Measurements from ENCODE around the gene IMP3.

The IMP3 gene

DNA sequence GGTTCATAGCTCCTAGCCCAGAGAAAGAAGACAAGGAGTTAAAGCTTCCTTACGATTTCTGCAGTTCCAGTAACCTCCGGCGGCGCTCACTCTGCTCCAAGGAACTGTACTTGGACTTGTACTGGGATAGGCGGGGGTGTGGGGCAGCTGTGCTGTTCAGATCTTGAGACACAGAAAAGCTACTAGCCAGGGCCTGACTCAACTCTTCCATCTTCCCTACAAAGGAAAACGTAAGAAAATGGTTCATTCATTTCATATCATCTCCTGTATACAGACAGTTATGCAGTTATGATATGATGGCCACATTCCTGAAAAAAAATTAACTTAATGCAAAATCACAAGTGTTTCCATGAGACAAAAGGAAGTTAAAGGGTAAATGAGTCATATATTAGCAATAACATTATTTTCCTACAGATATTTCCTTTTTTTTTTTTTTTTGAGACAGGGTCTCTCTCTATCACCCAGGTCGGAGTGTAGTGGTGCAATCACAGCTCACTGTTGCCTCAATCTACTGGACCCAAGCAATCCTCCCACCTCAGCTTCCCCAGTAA lies 19.1 kb downstream of the IMP3 start:
- no peak for DNase-seq (ENCODE audit: low read depth)

DNA sequence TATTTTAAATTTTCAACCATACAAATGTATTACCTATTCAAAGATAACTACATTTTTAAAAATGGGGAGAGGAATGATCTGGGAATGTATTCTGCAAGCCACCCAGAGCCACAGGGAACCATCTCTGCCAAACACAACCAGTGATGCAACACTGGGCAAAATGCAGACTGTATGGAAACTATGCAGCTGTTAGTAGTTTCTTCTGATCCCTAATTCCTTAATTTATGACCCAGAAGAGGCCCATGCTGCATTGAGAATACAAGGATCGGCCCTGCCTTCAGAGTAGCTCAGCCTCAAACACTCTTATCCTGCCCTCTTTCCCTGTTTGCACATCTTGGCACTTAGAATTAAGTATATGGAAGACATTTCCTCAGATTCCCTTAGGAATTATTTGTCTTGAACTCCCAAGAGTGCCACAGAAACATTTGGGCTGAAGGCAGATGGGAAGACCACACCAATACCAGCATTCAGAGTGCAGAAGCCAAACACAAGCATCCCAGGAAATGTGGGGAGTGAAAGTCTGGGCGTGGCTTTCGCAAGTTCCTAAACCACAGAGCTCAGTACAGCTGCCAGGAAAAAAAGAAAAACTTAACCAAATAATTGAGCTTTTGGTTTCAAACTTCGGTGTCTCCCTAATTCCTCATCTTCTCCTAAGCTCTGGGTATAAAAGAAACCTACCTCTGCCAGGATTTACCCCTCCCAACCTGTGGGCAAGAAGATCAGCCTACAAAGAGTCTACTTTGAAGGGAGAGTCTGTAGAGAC lies 19.8 kb downstream of the IMP3 start:
- DNase-seq (ENCODE audit: low read depth) = no peak

DNA sequence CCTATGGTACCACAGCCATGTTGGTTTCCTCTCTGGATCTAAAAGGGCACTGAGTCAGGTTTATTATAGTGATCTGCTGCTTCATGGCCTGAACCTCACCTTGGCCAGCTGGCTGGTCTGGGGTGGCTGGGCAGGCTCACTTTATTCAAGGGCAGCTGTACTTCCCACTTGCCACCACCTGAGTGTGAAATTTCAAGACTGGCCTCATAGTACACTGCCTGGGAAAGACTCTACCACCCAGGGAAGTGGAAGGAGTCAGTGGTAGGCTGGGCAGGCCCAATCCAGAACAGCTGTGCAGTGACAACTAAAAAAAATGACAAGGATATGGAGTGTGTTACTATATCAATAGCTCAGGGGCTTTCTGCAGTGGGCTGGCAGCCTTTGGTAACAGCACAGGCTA lies 23.3 kb downstream of the IMP3 start:
- no peak for DNase-seq (ENCODE audit: low read depth)

DNA sequence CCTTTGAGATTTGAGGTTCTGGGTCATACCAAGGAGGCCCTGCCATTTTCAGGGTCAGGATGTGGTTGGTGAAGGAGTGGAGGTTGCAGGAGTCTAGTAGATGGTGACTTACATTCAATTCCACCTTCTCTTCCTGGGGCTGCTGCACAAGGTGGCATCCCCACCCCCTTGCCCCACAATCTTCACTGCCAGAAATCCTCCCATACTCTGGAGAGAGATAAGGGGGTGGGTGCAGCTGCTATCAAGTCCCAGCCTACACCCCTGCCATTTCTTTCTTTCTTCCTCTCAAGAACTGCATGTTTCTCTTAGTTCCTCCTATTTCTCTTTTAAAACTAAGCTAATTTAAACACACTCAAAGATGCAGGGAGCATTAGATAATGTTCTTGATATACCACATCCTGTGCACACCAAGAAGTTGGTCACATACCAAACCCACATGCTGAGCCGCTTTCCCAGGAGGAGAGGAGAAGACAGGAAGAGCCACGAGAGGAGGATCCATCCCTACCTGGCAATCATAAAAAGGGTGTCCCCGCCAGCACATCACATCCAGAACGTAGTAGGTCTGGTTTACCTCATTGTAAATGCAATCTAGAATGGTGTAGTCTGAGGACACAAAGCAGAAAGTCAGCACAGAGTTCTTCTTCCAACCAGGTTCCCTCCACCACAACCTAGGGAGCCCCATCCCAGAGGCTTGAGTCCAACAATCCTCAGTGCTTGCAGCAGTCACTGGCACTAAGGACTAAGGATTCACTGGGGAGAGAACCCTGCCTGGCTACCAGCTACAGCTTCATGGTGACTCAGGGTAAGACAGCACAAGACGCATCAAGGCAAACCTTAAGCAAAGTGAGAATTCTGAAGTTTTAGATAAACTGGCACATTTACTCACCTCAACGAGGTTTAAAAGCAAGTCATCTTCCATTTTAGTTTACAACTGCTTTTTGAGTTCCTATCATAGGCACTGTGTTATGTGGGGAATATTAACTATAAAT lies 33.0 kb downstream of the IMP3 start:
- no peak for DNase-seq (ENCODE audit: low read depth)

DNA sequence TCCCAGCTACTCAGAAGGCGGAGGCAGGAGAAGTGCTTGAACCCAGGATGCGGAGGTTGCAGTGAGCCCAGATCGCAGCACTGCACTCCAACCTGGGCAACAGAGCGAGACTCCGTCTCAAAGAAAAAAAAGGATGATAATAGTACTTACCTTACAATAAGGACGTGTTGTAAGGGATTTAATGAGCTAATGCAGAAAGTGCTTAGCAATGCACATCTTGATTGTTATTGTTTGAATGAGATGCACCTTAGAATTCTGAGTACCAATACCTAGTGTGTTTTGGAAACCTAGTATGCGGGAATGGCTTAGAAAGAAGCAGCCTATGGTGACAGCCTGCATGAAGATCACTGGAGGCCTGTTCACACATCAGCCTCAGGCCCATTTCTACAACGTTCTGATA lies 34.0 kb downstream of the IMP3 start:
- DNase-seq (ENCODE audit: low read depth) = no peak

DNA sequence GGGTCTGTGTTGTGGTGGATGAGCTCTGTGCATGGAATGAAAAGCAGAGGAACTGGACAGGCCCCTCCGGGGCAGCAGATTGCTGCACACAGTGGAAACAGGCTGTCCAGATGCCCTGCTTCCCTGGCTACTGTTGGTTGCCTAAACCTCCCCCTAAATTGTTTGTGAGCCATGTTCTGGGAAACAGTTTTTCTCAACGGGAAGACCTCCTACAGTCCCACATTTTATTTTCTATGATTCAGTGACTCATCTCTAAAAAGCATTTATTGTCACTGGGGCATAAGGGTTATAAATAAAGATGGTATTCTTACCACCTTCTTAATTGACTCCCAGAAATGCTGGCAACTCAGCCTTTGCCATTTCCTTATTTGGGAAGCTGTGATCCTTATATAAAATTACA lies 40.6 kb downstream of the IMP3 start:
- DNase-seq (ENCODE audit: low read depth) = no peak

DNA sequence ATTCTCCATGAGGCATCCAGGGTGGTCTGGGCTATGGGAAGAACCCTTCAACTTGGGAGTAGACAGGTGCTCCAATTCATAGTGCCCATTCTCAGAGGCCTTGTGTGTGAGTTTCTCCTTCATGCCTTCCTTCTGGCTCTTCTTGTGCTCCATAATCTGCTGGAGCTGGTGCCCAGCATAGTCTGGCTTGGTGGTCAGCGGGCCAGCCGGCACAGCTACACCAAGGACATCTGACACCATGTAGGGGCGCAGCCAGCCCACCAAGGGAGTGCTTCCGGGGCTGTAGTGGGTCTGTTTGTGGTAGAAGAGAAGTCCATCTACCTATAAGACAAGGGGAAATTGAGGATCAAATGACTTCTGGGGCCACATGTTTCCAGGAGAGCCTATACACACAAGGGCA lies 41.7 kb downstream of the IMP3 start:
- DNase-seq (ENCODE audit: low read depth) = no peak

DNA sequence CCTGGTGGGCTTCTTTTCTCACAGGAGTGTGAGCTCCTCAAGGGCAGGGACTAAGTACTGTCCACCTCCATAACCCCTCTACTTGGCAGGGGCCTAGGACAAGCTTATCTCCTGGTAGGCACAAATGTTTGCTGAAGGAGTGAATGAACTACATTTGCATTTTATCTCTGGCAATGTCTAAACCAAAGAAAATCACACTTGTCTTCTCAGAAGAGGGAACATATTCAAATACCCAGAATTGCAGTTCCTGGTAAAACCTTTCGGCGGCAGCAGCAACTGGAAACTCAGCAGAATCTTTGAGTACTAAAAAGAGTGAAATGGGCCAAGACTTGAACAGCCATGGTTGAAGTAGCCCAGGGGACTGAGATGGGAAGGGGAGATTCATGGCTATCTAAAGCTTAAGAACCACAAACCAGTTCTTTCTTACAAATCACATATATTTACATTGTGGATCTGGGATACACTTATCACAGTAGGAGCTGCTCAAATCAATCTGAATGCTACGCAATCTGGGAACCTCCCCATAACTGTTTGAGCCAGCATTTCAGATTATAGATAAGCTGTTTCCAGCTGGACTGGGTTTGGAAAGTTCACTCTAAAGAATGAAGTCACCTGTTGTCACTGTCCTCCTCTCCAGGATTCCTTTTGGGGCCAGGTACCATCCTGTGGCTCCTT lies 42.2 kb downstream of the IMP3 start:
- DNase-seq (ENCODE audit: low read depth) = no peak

DNA sequence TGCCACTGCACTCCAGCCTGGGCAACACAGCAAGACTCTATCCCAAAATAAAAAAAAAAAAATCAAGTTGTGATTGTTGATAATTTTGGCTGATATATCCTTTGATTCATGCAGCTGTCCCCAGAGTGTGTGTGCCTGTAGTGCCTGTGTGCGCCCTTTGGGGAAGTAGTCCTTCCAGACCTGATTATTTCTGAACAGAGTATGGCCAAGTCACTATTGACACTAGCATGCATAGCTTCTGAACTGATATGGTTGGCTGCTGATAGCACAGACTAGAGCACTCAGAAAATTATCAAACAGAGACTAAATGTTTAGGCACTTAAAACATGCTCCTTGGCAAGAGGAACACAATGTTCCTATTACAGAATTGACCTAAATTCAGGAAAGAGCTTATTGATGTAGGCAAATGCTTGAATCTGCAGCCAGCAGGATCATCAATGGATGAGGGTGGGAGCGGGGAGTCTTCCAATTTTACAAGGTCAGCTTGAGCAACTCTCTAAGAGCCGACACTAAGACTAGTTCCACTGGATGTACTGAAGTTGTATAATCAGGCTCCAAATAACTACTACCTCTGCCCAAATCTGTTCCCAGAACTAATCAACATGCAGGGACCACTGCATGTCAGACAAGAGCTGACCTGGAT lies 43.2 kb downstream of the IMP3 start:
- DNase-seq (ENCODE audit: low read depth) = no peak

DNA sequence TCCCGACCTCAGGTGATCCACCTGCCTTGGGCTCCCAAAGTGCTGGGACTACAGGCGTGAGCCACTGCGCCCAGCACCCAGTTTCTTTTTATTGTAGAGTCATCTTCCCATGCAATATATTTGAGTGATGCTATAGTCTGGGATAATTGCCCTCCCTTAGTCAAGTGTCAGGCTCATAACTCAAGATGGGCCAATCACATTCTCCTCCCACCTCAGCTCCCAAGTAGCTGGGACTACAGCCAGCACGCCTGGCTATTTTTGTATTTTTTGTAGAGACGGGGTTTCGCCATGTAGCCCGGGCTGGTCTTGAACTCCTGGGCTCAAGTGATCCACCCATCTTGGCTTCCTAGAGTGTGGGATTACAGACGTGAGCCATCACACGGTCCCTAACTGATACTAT lies 45.7 kb downstream of the IMP3 start:
- DNase-seq (ENCODE audit: low read depth) = no peak

DNA sequence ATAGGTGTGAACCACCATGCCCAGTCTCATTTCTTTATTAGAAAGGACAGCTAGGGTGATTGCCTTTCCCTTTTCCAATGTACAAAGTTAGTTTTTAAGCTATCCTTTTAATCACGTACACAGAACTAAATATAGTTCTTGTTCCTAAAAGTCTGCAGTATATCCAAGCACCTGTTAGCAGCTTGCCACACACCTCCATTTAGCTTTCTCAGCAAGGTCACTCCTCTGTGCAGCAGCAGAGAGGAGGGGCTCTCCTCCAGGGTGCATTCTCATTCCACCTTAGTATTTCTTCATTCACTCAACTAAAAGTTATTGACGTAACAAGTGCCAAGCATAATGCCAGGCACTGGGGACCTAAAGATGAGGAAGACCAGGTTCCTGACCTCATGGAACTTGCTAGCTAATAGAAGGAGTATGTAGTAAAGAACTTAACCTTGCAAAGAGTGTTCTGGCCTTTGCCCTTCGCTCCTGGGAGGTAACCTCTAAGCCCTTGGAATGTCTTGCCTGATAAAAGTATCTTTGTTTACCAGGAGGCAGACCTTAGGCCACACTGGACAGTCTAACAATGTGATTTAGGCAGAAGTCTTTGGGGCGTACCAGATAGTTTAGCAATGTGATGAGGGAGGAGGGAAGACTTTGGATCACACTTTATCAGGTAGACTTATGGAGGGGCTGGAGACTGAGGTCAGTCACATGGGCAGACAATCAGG lies 48.2 kb downstream of the IMP3 start:
- DNase-seq (ENCODE audit: low read depth) = no peak

DNA sequence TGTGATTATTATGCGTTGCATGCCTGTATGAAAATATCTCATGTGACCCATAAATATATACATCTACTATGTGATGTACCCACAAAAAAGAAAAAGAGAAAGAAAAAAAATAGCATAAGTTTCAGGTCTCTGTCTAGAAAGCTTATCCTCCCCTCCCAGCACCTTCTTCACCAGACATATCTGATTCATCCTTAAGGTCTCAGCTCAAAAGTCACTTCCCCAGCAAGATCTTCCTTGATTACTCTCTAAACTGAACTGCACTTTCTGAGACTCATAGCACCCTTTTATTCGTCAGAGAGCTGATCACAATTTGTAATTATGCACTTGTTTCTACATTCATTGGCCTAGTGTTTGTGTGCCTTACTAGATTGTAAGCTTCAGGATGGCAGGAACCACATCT lies 49.8 kb downstream of the IMP3 start:
- DNase-seq (ENCODE audit: low read depth) = no peak
